ENCODE results near the gene PHKA2.

DNA sequence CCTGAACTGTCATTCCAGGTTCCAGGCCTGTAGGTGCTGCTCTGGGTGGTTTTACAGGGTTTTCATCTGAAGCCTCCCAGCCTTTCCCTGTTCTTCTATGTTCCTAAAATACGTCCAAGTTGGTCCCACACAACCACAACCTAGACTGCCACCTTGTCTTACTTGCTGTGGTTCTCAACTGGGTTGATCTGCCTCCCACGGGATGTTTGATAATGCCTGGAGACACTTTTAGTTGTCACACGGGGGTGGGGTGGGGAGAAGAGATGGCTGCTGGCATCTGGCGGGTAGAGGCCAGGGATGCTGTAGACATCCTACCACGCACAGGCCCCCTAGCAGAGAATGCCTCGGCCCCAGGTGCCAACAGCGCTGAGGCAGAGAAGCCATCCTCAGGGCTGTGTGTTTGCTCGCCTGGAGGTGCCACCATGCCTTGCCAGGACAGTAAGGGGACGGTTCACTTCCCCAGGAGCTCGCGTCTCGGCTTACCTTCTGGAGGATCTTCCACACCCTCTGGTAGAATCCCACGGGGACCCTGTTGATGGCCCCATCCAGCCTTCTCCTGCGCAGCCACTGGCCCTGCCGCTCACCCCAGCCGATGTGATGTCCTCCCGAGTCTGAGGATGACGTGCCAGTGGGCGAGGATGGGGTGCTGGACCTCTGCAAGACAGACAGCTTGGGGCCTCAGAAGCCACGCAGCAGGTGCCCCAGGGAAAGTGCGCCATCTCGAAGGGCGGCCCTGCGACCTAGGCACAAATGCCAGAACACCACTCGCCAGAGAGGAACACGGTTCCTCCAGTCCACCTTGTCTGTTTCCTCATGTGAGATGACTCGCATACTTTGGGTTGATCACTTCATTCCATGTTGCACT lies 87.0 kb downstream of the PHKA2 start:
- TF ChIP-seq CTCF (conservative IDR thresholded peaks at IDR 0.05) (no peak), EZH2 (IDR thresholded peaks at IDR 0.05; ENCODE audit: low read depth) (no peak)

Measured in PC-9 (cell line).